Small intestine (tissue), 7 donors: ENCODE results near the gene GABRP. TPM values are rescaled to one million over a fixed set of nuclear protein-coding genes. Genes with fewer than 3 reads are reported as not detected.
"Not testable (repeated sequence)": the region's sequence is repeated elsewhere in the genome, so short reads cannot be mapped to it uniquely, and the experiment has no call there.

Experiments
- DNase-seq, 2 donors: peaks; one replicate each; pipeline versions ENCODE4 v3.0.0 to v3.0.0-alpha.2; 2013
- FAIRE-seq: peaks from 2 replicates; lab custom pipeline; 2012; peaks lifted over from hg19 to GRCh38; lab: Jason Lieb, UNC
- H3K27ac ChIP-seq, 3 donors: one replicate each; pipeline ENCODE4 v1.5.1; 2013; ENCODE audit warnings: low read length in 2 of 3, mild to moderate bottlenecking in 2 of 3, control low read depth in 1 of 3, inconsistent platforms in 1 of 3, low read depth in 1 of 3, moderate library complexity in 1 of 3
- H3K27me3 ChIP-seq, 3 donors: one replicate each; pipeline ENCODE4 v1.6.1; 2013; ENCODE audit warnings: low read length in 3 of 3, inconsistent platforms in 1 of 3; ENCODE audit not compliant: control insufficient read depth in 3 of 3, insufficient read depth in 3 of 3
- H3K36me3 ChIP-seq, 3 donors: one replicate each; pipeline ENCODE4 v1.6.1; 2013; ENCODE audit warnings: low read length in 3 of 3, inconsistent platforms in 1 of 3, low read depth in 1 of 3, mild to moderate bottlenecking in 1 of 3, moderate library complexity in 1 of 3; ENCODE audit not compliant: control insufficient read depth in 3 of 3, insufficient read depth in 2 of 3
- H3K4me1 ChIP-seq, 3 donors: one replicate each; pipeline ENCODE4 v1.6.1; 2013; ENCODE audit warnings: low read length in 2 of 3, inconsistent platforms in 1 of 3, low read depth in 1 of 3, mild to moderate bottlenecking in 1 of 3, moderate library complexity in 1 of 3; ENCODE audit not compliant: control insufficient read depth in 3 of 3, insufficient read depth in 2 of 3
- H3K4me3 ChIP-seq, 3 donors: one replicate each; pipeline ENCODE4 v1.5.1; 2013; ENCODE audit warnings: low read length in 3 of 3, control low read depth in 1 of 3, inconsistent platforms in 1 of 3, low read depth in 1 of 3, mild to moderate bottlenecking in 1 of 3, moderate library complexity in 1 of 3
- H3K9me3 ChIP-seq, 2 donors: one replicate each; pipeline ENCODE4 v1.6.1; 2013; ENCODE audit warnings: low read depth in 1 of 2, low read length in 1 of 2; ENCODE audit not compliant: control insufficient read depth in 2 of 2, insufficient read depth in 1 of 2
- WGBS, 3 donors: extraction: QIAGEN DNeasy Blood & Tissue Kit; methylation state at CpG; one replicate each; pipeline ENCODE4 v1.1.7; 2013; 5-methylcytosine and 5-hydroxymethylcytosine counted together
- polyA plus RNA-seq, 4 donors: library from polyadenylated mRNA; stranded (reverse) in 3 of 4; unstranded in 1 of 4; fragments of 200-250 nt in 3 of 4; fragments of 120-200 nt in 1 of 4; gene quantifications; one replicate each; pipeline versions ENCODE4 v1.2.1 to v1.2.3, GENCODE V29; 2013
- donor health status: healthy with polysubstance abuse.
- donor health status: control.
- donor health status: control.
- donor health status: Bipolar disorder and iron deficiency.
- donor health status: healthy.

GABRP gene
- polyA plus RNA-seq, 4 donors: 0.24 to 8.4 (median 2.8) TPM

- H3K4me1 ChIP-seq: peaks cover 4 to 18% (median 6%) of the 10 kb centered on the region in 3 donors
- DNase-seq (no peak), FAIRE-seq (no peak)
- no peak overlapping the region for H3K4me3 ChIP-seq
- no peak overlapping the region for H3K27ac ChIP-seq
- H3K27me3 ChIP-seq: peaks cover 0 to 3% (median 0%) of the 10 kb centered on the region in 3 donors
- H3K9me3 ChIP-seq: no peaks in the 10 kb centered on the region
- 48 to 70% (median 59%) methylated on average over 11 of the region's 11 CpGs for WGBS, 3 donors
- H3K36me3 ChIP-seq: no peaks in the 10 kb centered on the region
Measured at GRCh38 chr5:170751631-170752030, 31.9 kb upstream of the GABRP start.

- 17 to 40% (median 38%) methylated on average over 10 of the region's 10 CpGs for WGBS, 3 donors
- Histone ChIP-seq H3K9me3 (no peaks in the 10 kb centered on the region), H3K36me3 (no peaks in the 10 kb centered on the region), H3K4me1 (peaks cover 4 to 26% (median 6%) of the 10 kb centered on the region in 3 donors), H3K4me3 (no peak overlapping the region), H3K27ac (no peak overlapping the region), H3K27me3 (peaks cover 0 to 3% (median 0%) of the 10 kb centered on the region in 3 donors)
- DNase-seq: peak in 1 of 2 donors; percentile 35
- FAIRE-seq: no peak
Measured at GRCh38 chr5:170752257-170753215, 31.0 kb upstream of the GABRP start.

DNA sequence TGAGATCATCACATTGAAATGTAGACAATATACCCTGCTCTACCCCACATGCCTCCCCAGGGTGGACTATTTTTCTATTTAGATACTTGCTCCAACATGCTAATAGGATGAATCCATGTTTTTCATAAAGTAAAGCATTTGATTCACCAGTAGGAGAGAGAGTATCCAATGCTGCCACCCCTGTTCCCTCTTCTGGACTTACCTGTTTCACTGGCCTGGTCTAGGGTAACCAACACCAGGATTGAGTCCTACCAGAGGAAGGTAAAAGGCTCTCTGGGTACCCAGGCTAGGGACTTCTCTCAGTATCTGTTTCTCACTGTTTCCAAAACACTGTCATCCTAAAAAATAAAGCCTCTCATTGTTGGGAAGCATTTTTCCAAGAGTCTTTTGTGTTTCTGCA lies 30.2 kb upstream of the GABRP start:
- FAIRE-seq: no peak

DNA sequence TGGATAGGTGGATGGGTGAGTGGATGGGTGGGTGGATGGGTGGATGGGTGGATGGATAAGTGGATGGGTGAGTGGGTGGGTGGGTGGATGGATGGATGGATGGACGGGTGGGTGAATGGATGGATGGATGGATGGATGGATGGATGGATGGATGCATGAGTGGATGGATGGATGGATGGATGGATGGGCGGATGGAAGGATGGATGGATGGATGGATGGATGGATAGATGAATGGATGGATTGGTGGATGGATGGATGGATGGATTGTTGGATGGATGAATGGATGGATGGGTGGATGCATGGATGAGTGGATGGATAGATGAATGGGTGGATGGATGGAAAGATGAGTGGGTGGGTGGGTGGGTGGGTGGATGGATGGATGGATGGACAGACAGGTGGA lies 29.0 kb upstream of the GABRP start:
- H3K27me3 ChIP-seq, H3K4me3 ChIP-seq, H3K9me3 ChIP-seq, FAIRE-seq, DNase-seq, H3K36me3 ChIP-seq, H3K27ac ChIP-seq: not testable (repeated sequence)
- H3K4me1 ChIP-seq: peaks cover 6 to 37% (median 11%) of the 10 kb centered on the region in 3 donors
- 84 to 98% (median 86%) methylated on average over 2 of the region's 2 CpGs for WGBS, 3 donors

More for the DNA sequence above, 30.2 kb upstream of the GABRP start:
- Histone ChIP-seq H3K4me3 (no peak overlapping the region), H3K27me3 (peaks cover 0 to 3% (median 0%) of the 10 kb centered on the region in 3 donors), H3K36me3 (no peaks in the 10 kb centered on the region), H3K9me3 (no peaks in the 10 kb centered on the region), H3K4me1 (peaks cover 4 to 34% (median 6%) of the 10 kb centered on the region in 3 donors), H3K27ac (no peak overlapping the region)
- no peak for DNase-seq

DNA sequence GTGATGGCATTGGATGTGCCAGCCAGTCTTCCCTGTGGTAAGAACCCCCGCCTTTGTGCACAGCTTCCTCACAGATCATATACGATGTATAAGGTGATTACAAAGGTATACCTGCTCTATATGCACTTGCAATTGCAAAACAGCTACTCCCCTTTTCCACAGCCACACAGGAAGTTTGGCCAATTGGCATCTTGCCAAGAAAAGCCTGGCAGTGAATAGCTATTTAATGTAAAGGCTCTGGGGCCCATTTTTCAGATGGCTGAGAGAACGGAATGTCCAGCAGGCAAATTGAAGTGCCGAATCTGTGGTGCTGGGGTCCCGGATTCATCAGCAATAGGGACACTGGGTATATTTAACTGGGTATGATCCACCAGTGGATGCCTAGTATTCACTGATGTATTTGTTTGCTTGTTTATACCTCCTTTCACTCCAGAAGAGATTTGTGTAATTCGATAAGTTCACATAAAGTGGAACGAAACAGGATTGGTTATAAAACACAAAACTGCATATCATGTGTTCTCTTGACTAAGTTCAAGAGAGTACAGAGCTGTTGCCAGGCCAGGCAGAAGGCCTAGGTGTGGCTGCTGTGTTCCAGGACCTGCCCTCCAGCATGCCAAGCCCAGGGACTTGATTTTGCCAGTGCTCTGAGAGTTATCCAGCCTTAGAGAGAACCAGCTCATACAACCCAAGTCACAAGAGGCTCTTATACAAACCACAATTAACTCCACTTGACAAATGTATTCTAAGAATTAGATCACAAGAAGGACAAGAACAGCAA lies 27.7 kb upstream of the GABRP start:
- no peaks in the 10 kb centered on the region for H3K36me3 ChIP-seq
- no peaks in the 10 kb centered on the region for H3K9me3 ChIP-seq
- FAIRE-seq (no peak), DNase-seq (peak in 1 of 2 donors; percentile 90)
- peaks cover 0 to 1% (median 0%) of the 10 kb centered on the region in 3 donors for H3K27me3 ChIP-seq
- peak overlapping the region in 2 of 3 donors; percentile 79 to 81 for H3K27ac ChIP-seq
- 16 to 57% (median 45%) methylated on average over 7 of the region's 7 CpGs for WGBS, 3 donors
- H3K4me3 ChIP-seq: no peak overlapping the region
- peaks cover 9 to 28% (median 16%) of the 10 kb centered on the region in 3 donors for H3K4me1 ChIP-seq

DNA sequence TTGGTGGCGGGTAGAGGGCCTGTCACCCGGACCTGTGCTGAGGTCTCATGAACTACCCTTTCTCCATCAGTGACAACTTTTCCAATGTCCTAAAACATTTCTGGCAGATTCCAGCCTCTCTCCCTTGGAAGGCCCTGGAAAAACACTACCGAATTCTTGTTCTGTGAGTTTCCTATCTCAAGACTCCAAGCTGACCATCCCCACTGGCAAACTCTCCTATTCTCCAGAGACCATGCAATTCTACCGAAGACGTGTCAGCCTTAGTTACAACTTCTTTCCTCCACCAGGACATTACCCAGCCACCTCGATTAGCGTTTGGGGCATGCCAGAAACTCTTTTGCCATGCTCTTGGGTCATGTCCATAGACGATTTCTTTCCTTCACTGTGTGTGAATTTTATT lies 26.8 kb upstream of the GABRP start:
- Histone ChIP-seq H3K27me3 (peaks cover 0 to 2% (median 0%) of the 10 kb centered on the region in 3 donors), H3K9me3 (no peaks in the 10 kb centered on the region), H3K4me3 (no peak overlapping the region), H3K27ac (peak overlapping the region; percentile 46 to 81 (median 79)), H3K4me1 (peaks cover 7 to 26% (median 16%) of the 10 kb centered on the region in 3 donors), H3K36me3 (no peaks in the 10 kb centered on the region)
- FAIRE-seq (no peak), DNase-seq (no peak)
- 20 to 60% (median 34%) methylated on average over 8 of the region's 8 CpGs for WGBS, 3 donors

DNA sequence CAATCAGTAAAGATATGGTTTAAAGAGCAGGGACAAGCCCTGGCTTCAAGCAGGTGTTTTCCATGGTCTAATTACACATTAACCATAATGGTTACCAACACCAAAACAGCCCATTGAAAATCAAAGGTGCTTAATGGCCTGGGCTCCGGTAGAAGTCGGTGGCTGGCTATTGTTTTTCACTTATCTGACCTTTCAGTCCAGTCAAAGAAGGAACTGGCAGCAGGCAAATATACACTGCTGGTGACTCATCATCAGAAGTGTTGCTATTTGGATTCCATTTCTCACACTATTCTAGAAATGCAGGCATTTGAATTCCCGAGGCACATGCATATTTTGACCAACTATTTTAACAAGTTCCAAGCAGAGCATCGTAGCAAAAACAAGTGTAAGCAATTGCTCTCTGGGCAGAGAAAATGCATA lies 26.3 kb upstream of the GABRP start:
- Histone ChIP-seq H3K27me3 (peaks cover 0 to 2% (median 0%) of the 10 kb centered on the region in 3 donors), H3K36me3 (no peaks in the 10 kb centered on the region), H3K9me3 (no peaks in the 10 kb centered on the region), H3K4me3 (no peak overlapping the region), H3K27ac (peak overlapping the region; percentile 46 to 81 (median 79)), H3K4me1 (peaks cover 5 to 21% (median 16%) of the 10 kb centered on the region in 3 donors)
- FAIRE-seq (peak; percentile 57), DNase-seq (peak; percentile 43 to 93)
- 8 to 30% (median 16%) methylated on average over 4 of the region's 4 CpGs for WGBS, 3 donors

- Histone ChIP-seq H3K9me3 (no peaks in the 10 kb centered on the region), H3K4me1 (peaks cover 5 to 20% (median 16%) of the 10 kb centered on the region in 3 donors), H3K27ac (peak overlapping the region; percentile 34 to 84 (median 73)), H3K27me3 (peaks cover 0 to 2% (median 0%) of the 10 kb centered on the region in 3 donors), H3K36me3 (no peaks in the 10 kb centered on the region), H3K4me3 (no peak overlapping the region)
- no peak for FAIRE-seq
- no peak for DNase-seq
- WGBS, 3 donors: 21 to 62% (median 40%) methylated on average over 2 of the region's 2 CpGs
Measured at GRCh38 chr5:170757669-170758068, 25.9 kb upstream of the GABRP start.
